ELF-1 (cell line): ENCODE measurements around the gene ATF2.

Experiments used
- DNase-seq: peaks from one replicate; pipeline ENCODE4 v3.0.0-alpha.2; 2016; ENCODE audit warnings: low read depth, low spot score

Gene ATF2

GRCh38 chr2:175167792-175168563, at the start of gene ATF2:
Gene ATF2, minus strand, starts transcription at chr2:175168203. Its CDS starts 31,760 bp downstream, at chr2:175136443.
- peak; percentile 100 for DNase-seq

GRCh38 chr2:175207741-175208438, 39.9 kb upstream of the ATF2 start:
- DNase-seq = no peak

GRCh38 chr2:175206866-175207265, 38.9 kb upstream of the ATF2 start:
- DNase-seq = no peak

GRCh38 chr2:175205523-175205922, 37.5 kb upstream of the ATF2 start:
- no peak for DNase-seq

GRCh38 chr2:175203621-175204496, 35.9 kb upstream of the ATF2 start:
- peak; percentile 68 for DNase-seq

GRCh38 chr2:175195012-175195411, 27.0 kb upstream of the ATF2 start:
- DNase-seq = no peak

- DNase-seq = no peak
These were observed 20.8 kb upstream of the ATF2 start for GRCh38 chr2:175188761-175189160.

GRCh38 chr2:175187378-175187777, 19.4 kb upstream of the ATF2 start:
- peak; percentile 67 for DNase-seq

- DNase-seq = no peak
These were observed 15.7 kb upstream of the ATF2 start for GRCh38 chr2:175183674-175184073.

- DNase-seq = no peak
These were observed 13.9 kb upstream of the ATF2 start for GRCh38 chr2:175181877-175182308.

GRCh38 chr2:175181104-175181876, 13.3 kb upstream of the ATF2 start, which contains the start of gene ATP5MC3:
Gene ATP5MC3, minus strand, starts transcription at chr2:175181710. Its CDS starts 317 bp downstream, at chr2:175181393.
- peak; percentile 96 for DNase-seq

GRCh38 chr2:175180701-175181103, 12.7 kb upstream of the ATF2 start:
- no peak for DNase-seq

GRCh38 chr2:175176624-175177023, 8.6 kb upstream of the ATF2 start:
- DNase-seq = no peak

GRCh38 chr2:175175896-175176295, 7.9 kb upstream of the ATF2 start:
- no peak for DNase-seq

- no peak for DNase-seq
These were observed 7.3 kb upstream of the ATF2 start for GRCh38 chr2:175175320-175175719.

GRCh38 chr2:175170659-175171304, 2.8 kb upstream of the ATF2 start:
- no peak for DNase-seq

- no peak for DNase-seq
These were observed 1.2 kb upstream of the ATF2 start for GRCh38 chr2:175169191-175169590.

- no peak for DNase-seq
These were observed 552 bp upstream of the ATF2 start for GRCh38 chr2:175168564-175168945.

GRCh38 chr2:175167076-175167791, 769 bp downstream of the ATF2 start:
- DNase-seq = no peak

GRCh38 chr2:175166216-175166824, 1.7 kb downstream of the ATF2 start:
- no peak for DNase-seq
